AG09309 (cell line): Measurements from ENCODE around the gene OLFM1.

Experiments used
- DNase-seq: peaks from one replicate; pipeline ENCODE4 v3.0.0-alpha.2; 2010; ENCODE audit warnings: low read depth
- H3K4me3 ChIP-seq: 2 replicates; pipeline ENCODE4 v1.5.1; 2011; ENCODE audit warnings: mild to moderate bottlenecking, low read depth, low read length, moderate library complexity; ENCODE audit not compliant: control insufficient read depth
- CTCF ChIP-seq: IDR thresholded peaks from 2 replicates; pipeline ENCODE4 v1.5.1; 2011; ENCODE audit warnings: mild to moderate bottlenecking, low read depth, low read length, inconsistent platforms; ENCODE audit not compliant: insufficient read depth, control insufficient read depth; ENCODE audit errors: missing control alignments

Gene OLFM1

GRCh38 chr9:135123773-135124134, 36.3 kb downstream of the OLFM1 start:
- TF ChIP-seq CTCF, result no peak
- no peak overlapping the region for H3K4me3 ChIP-seq
- DNase-seq, result no peak

- no peak for TF ChIP-seq CTCF
- no peak overlapping the region for H3K4me3 ChIP-seq
- peak; percentile 29 for DNase-seq
Observed at GRCh38 chr9:135126451-135127187, 39.2 kb downstream of the OLFM1 start.

DNA sequence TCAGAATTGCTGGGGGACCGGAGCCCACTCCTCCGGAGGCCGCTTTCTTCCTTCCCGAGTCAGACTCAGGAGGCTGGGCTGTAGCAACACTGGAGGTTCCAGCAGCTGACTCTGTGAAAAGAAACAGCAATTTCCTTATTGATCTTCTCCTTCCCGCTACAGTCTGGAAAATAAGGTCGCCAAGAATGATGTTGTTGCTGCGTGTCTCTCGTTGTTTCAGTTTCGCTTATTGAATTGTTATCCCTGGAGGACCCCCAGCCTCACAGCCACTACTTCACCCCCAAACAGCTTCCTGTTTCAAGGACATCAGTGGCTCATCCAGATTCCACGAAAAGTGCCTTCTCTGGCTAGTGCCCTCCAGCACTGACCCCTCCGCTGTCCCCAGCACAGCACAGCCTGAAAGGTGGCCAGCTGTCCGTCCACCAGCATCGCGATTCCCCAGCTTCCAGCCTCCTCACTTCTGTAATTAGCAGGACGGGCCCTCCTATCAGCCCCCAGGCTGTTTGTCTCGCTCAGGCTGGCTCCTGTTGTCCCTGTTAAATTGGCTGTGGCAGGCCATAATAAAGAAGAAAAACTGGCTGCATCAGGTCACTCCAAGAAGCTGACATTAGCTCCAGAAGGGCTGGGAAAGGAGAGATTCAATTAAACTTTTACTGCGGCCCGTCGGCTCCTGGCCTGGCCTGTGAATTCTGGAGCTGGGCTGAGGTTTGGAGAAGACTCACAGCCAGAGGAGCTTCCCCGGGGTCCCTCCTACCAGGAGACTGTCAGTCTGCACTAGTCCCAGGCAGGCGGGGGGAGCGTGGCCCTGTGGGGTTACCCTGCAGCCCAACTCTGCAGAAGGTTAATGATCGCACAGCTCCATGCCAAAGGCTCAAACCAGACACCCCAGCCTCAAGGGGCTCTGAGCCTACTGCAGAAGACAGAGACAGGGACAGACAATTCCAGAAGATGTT, 40.5 kb downstream of the OLFM1 start:
- TF ChIP-seq CTCF, result no peak
- H3K4me3 ChIP-seq, result no peak overlapping the region
- no peak for DNase-seq

DNA sequence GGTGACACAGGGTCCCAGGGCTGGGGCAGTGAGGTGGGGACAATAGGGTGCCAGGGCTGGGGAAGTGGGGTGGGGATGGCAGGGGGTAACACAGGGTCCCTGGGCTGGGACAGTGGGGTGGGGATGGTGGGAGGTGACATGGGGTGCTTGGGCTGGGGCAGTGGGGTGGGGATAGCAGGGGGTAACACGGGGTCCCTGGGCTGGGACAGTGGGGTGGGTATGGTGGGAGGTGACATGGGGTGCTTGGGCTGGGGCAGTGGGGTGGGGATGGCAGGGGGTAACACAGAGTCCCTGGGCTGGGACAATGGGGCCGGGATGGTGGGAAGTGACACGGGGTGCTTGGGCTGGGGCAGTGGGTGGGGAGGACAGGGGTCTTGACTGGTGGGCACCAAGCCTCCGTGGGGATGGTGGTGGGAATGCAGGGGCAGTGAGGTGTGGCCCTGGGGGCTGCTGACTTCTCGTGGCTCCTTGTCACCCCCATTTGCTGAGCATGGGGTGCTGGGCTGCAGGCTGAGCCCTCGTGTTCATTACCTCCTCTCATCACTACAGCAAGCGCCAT, 41.7 kb downstream of the OLFM1 start:
- TF ChIP-seq CTCF, result no peak
- DNase-seq, result no peak
- H3K4me3 ChIP-seq, result no peak overlapping the region

GRCh38 chr9:135130207-135130976, 42.9 kb downstream of the OLFM1 start:
- no peak for TF ChIP-seq CTCF
- H3K4me3 ChIP-seq, result no peak overlapping the region
- no peak for DNase-seq

DNA sequence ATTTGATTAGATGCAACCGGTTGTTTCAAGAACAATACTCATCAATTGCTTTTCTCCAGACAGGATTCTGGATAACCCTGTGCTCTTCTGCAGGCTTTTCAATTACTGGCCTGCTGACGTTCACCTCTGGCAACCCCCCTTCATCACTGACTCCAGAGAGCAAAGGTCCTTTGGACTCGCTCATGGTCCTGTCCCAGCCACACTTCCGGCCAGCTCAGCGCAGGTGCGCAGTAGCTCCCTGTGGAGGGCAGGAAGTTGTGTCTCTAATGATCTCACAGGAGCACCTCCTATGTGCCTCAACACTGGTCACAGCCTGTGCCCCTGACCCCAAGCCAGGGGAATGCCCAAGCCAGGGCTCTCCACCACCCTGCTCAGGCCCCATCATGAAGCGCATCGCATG, 44.0 kb downstream of the OLFM1 start:
- no peak for TF ChIP-seq CTCF
- no peak overlapping the region for H3K4me3 ChIP-seq

More for the DNA sequence above, 44.0 kb downstream of the OLFM1 start:
- DNase-seq, result no peak
